SK-N-MC (cell line): ENCODE results near the gene CENPA.

Experiments
- EZH2 ChIP-seq: fragments of 200-600 bp; sonication (generic); IDR thresholded peaks from one replicate; pipeline ENCODE4 v1.6.1; 2017; ENCODE audit warnings: antibody characterized with exemption
- POLR2AphosphoS5 ChIP-seq: IDR thresholded peaks from 2 replicates; pipeline ENCODE4 v1.6.1; 2012; ENCODE audit warnings: mild to moderate bottlenecking, low read depth, low read length, borderline replicate concordance

- TF ChIP-seq EZH2: no peak
- peak; percentile 81 for TF ChIP-seq POLR2AphosphoS5
These were observed at the start of gene CENPA for GRCh38 chr2:26785431-26786206.
